ENCODE results near the gene MUSK. TPM values are rescaled to one million over a fixed set of nuclear protein-coding genes. Genes with fewer than 3 reads are reported as not detected.

Gene MUSK
- not detected for total RNA-seq
- polyA plus RNA-seq: not detected

GRCh38 chr9:110668570-110669167 is at the start of gene MUSK:
MUSK (plus strand) TSS chr9:110668791; CDS start chr9:110668905, 114 bp downstream.
- H3K4me3 ChIP-seq (ENCODE audit: low read length): no peak within 1 kb of the TSS
- Mint-ChIP-seq H3K9me3 (peaks cover 0 to 12% (median 6%) of the 10 kb centered on the region in 5 donors), H3K36me3 (no peaks in the 10 kb centered on the region), H3K27ac (no peak within 1 kb of the TSS), H3K4me3 (no peak within 1 kb of the TSS), H3K4me1 (no peaks in the 10 kb centered on the region), H3K27me3 (no peaks in the 10 kb centered on the region)
- H3K36me3 ChIP-seq (ENCODE audit: insufficient read depth, low read length): no peaks in the 10 kb centered on the region
- H3K4me1 ChIP-seq (ENCODE audit: insufficient read depth, low read length): no peaks in the 10 kb centered on the region
- H3K27ac ChIP-seq (ENCODE audit: low read depth, low read length): no peak within 1 kb of the TSS
- ChIA-PET POLR2A (no interaction called here), CTCF (no interaction called here)
- DNase-seq: no peak
- no peaks in the 10 kb centered on the region for H3K9me3 ChIP-seq (ENCODE audit: low read length)
- no peaks in the 10 kb centered on the region for H3K27me3 ChIP-seq (ENCODE audit: insufficient read depth, low read length, poor library complexity, severe bottlenecking)

GRCh38 chr9:110619831-110620230 is 48.8 kb upstream of the MUSK start:
- H3K4me1 Mint-ChIP-seq: no peaks in the 10 kb centered on the region
- Histone ChIP-seq H3K9me3 (ENCODE audit: low read length) (no peaks in the 10 kb centered on the region), H3K4me1 (ENCODE audit: insufficient read depth, low read length) (no peaks in the 10 kb centered on the region), H3K36me3 (ENCODE audit: insufficient read depth, low read length) (no peaks in the 10 kb centered on the region), H3K27me3 (ENCODE audit: insufficient read depth, low read length, poor library complexity, severe bottlenecking) (no peaks in the 10 kb centered on the region), H3K4me3 (ENCODE audit: low read length) (no peak overlapping the region), H3K27ac (ENCODE audit: low read depth, low read length) (no peak overlapping the region)
- no peaks in the 10 kb centered on the region for H3K36me3 Mint-ChIP-seq
- no peak overlapping the region for H3K4me3 Mint-ChIP-seq
- POLR2A ChIA-PET: no interaction called here
- CTCF ChIA-PET: no interaction called here
- no peak for DNase-seq
- no peak overlapping the region for H3K27ac Mint-ChIP-seq
- H3K9me3 Mint-ChIP-seq: peaks cover 0 to 8% (median 0%) of the 10 kb centered on the region in 5 donors
- no peaks in the 10 kb centered on the region for H3K27me3 Mint-ChIP-seq

GRCh38 chr9:110620726-110621125 is 47.9 kb upstream of the MUSK start:
- no peaks in the 10 kb centered on the region for H3K27me3 ChIP-seq (ENCODE audit: insufficient read depth, low read length, poor library complexity, severe bottlenecking)
- H3K4me3 ChIP-seq (ENCODE audit: low read length): no peak overlapping the region
- H3K36me3 Mint-ChIP-seq: no peaks in the 10 kb centered on the region
- DNase-seq: no peak
- H3K9me3 Mint-ChIP-seq: peaks cover 0 to 7% (median 0%) of the 10 kb centered on the region in 5 donors
- H3K36me3 ChIP-seq (ENCODE audit: insufficient read depth, low read length): no peaks in the 10 kb centered on the region
- POLR2A ChIA-PET: no interaction called here
- no peaks in the 10 kb centered on the region for H3K27me3 Mint-ChIP-seq
- no peak overlapping the region for H3K27ac ChIP-seq (ENCODE audit: low read depth, low read length)
- H3K27ac Mint-ChIP-seq: no peak overlapping the region
- CTCF ChIA-PET: no interaction called here
- H3K9me3 ChIP-seq (ENCODE audit: low read length): no peaks in the 10 kb centered on the region
- H3K4me1 Mint-ChIP-seq: no peaks in the 10 kb centered on the region
- no peak overlapping the region for H3K4me3 Mint-ChIP-seq
- no peaks in the 10 kb centered on the region for H3K4me1 ChIP-seq (ENCODE audit: insufficient read depth, low read length)

- Histone ChIP-seq H3K9me3 (ENCODE audit: low read length) (no peaks in the 10 kb centered on the region), H3K27me3 (ENCODE audit: insufficient read depth, low read length, poor library complexity, severe bottlenecking) (no peaks in the 10 kb centered on the region), H3K36me3 (ENCODE audit: insufficient read depth, low read length) (no peaks in the 10 kb centered on the region), H3K27ac (ENCODE audit: low read depth, low read length) (no peak overlapping the region), H3K4me1 (ENCODE audit: insufficient read depth, low read length) (no peaks in the 10 kb centered on the region), H3K4me3 (ENCODE audit: low read length) (no peak overlapping the region)
- POLR2A ChIA-PET: no interaction called here
- Mint-ChIP-seq H3K27ac (no peak overlapping the region), H3K9me3 (peaks cover 0 to 4% (median 0%) of the 10 kb centered on the region in 5 donors), H3K27me3 (no peaks in the 10 kb centered on the region), H3K4me3 (no peak overlapping the region), H3K36me3 (no peaks in the 10 kb centered on the region), H3K4me1 (no peaks in the 10 kb centered on the region)
- DNase-seq: no peak
- CTCF ChIA-PET: no interaction called here
Observed at GRCh38 chr9:110622368-110622767, 46.2 kb upstream of the MUSK start.

GRCh38 chr9:110623462-110624025 is 45.0 kb upstream of the MUSK start:
- CTCF ChIA-PET: no interaction called here

GRCh38 chr9:110626101-110626829 is 42.3 kb upstream of the MUSK start:
- Histone ChIP-seq H3K9me3 (ENCODE audit: low read length) (no peaks in the 10 kb centered on the region), H3K27ac (ENCODE audit: low read depth, low read length) (no peak overlapping the region), H3K4me3 (ENCODE audit: low read length) (no peak overlapping the region), H3K27me3 (ENCODE audit: insufficient read depth, low read length, poor library complexity, severe bottlenecking) (no peaks in the 10 kb centered on the region), H3K36me3 (ENCODE audit: insufficient read depth, low read length) (no peaks in the 10 kb centered on the region), H3K4me1 (ENCODE audit: insufficient read depth, low read length) (no peaks in the 10 kb centered on the region)
- CTCF ChIA-PET: no interaction called here
- Mint-ChIP-seq H3K4me1 (no peaks in the 10 kb centered on the region), H3K4me3 (no peak overlapping the region), H3K9me3 (no peaks in the 10 kb centered on the region), H3K27ac (no peak overlapping the region), H3K27me3 (no peaks in the 10 kb centered on the region), H3K36me3 (no peaks in the 10 kb centered on the region)
- no peak for DNase-seq
- POLR2A ChIA-PET: no interaction called here

More at GRCh38 chr9:110623462-110624025, 45.0 kb upstream of the MUSK start:
- no peaks in the 10 kb centered on the region for H3K27me3 Mint-ChIP-seq
- peak in 1 of 5 donors; percentile 1 for DNase-seq
- POLR2A ChIA-PET: no interaction called here
- H3K9me3 ChIP-seq (ENCODE audit: low read length): no peaks in the 10 kb centered on the region
- H3K4me3 ChIP-seq (ENCODE audit: low read length): no peak overlapping the region
- H3K4me3 Mint-ChIP-seq: no peak overlapping the region
- H3K9me3 Mint-ChIP-seq: peaks cover 0 to 4% (median 0%) of the 10 kb centered on the region in 5 donors
- H3K27ac Mint-ChIP-seq: no peak overlapping the region
- no peaks in the 10 kb centered on the region for H3K36me3 Mint-ChIP-seq
- no peaks in the 10 kb centered on the region for H3K36me3 ChIP-seq (ENCODE audit: insufficient read depth, low read length)
- H3K27ac ChIP-seq (ENCODE audit: low read depth, low read length): no peak overlapping the region
- H3K4me1 Mint-ChIP-seq: no peaks in the 10 kb centered on the region
- H3K4me1 ChIP-seq (ENCODE audit: insufficient read depth, low read length): no peaks in the 10 kb centered on the region
- no peaks in the 10 kb centered on the region for H3K27me3 ChIP-seq (ENCODE audit: insufficient read depth, low read length, poor library complexity, severe bottlenecking)

GRCh38 chr9:110635589-110635988 is 33.0 kb upstream of the MUSK start:
- H3K27ac Mint-ChIP-seq: no peak overlapping the region
- no peak for DNase-seq

GRCh38 chr9:110638381-110638954 is 30.1 kb upstream of the MUSK start:
- Mint-ChIP-seq H3K27ac (no peak overlapping the region), H3K36me3 (no peaks in the 10 kb centered on the region), H3K4me1 (no peaks in the 10 kb centered on the region), H3K4me3 (no peak overlapping the region), H3K27me3 (no peaks in the 10 kb centered on the region), H3K9me3 (peaks cover 7 to 18% (median 11%) of the 10 kb centered on the region in 5 donors)
- no peak overlapping the region for H3K4me3 ChIP-seq (ENCODE audit: low read length)
- ChIA-PET CTCF (no interaction called here), POLR2A (no interaction called here)
- H3K9me3 ChIP-seq (ENCODE audit: low read length): no peaks in the 10 kb centered on the region
- no peaks in the 10 kb centered on the region for H3K36me3 ChIP-seq (ENCODE audit: insufficient read depth, low read length)
- H3K27me3 ChIP-seq (ENCODE audit: insufficient read depth, low read length, poor library complexity, severe bottlenecking): no peaks in the 10 kb centered on the region
- no peak overlapping the region for H3K27ac ChIP-seq (ENCODE audit: low read depth, low read length)
- no peaks in the 10 kb centered on the region for H3K4me1 ChIP-seq (ENCODE audit: insufficient read depth, low read length)
- DNase-seq: no peak

More at GRCh38 chr9:110635589-110635988, 33.0 kb upstream of the MUSK start:
- Mint-ChIP-seq H3K27me3 (no peaks in the 10 kb centered on the region), H3K4me1 (no peaks in the 10 kb centered on the region), H3K4me3 (no peak overlapping the region), H3K36me3 (no peaks in the 10 kb centered on the region), H3K9me3 (peaks cover 7 to 18% (median 11%) of the 10 kb centered on the region in 5 donors)
- CTCF ChIA-PET: no interaction called here
- Histone ChIP-seq H3K36me3 (ENCODE audit: insufficient read depth, low read length) (no peaks in the 10 kb centered on the region), H3K4me1 (ENCODE audit: insufficient read depth, low read length) (no peaks in the 10 kb centered on the region), H3K4me3 (ENCODE audit: low read length) (no peak overlapping the region), H3K27ac (ENCODE audit: low read depth, low read length) (no peak overlapping the region), H3K9me3 (ENCODE audit: low read length) (no peaks in the 10 kb centered on the region), H3K27me3 (ENCODE audit: insufficient read depth, low read length, poor library complexity, severe bottlenecking) (no peaks in the 10 kb centered on the region)
- POLR2A ChIA-PET: no interaction called here
